ENCODE data around the gene MYH15. TPM values are rescaled to one million over a fixed set of nuclear protein-coding genes. Genes with fewer than 3 reads are reported as not detected.

The MYH15 gene
- total RNA-seq, 1 donor, result 0.36 TPM

DNA sequence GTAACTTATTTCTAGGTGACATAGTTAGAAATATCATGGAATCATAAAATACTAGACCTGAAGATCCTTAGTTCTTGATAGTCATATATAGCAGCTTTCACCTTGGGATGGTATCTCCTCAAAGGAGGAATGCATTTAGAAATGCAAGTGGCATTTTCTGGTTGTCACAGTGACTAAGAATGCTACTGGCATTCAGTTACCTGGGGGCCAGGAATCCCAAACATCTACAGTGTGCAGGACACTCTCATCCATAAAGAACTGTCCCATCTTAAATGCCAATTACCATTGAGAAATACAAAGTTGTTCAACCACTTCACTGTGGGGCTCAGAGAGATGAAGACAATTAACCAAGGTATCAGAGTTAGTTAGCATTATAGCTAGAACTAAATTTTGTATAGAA lies 36.7 kb downstream of the MYH15 start:
- no peaks in the 10 kb centered on the region for H3K36me3 ChIP-seq (ENCODE audit: insufficient read depth, low read length)
- H2AFZ ChIP-seq (ENCODE audit: low read length), result no peak overlapping the region
- H3K79me2 ChIP-seq (ENCODE audit: insufficient read depth, low read length), result no peaks in the 10 kb centered on the region
- H3K4me3 ChIP-seq (ENCODE audit: insufficient read depth, low read length), result no peak overlapping the region
- no peaks in the 10 kb centered on the region for H3K27me3 ChIP-seq (ENCODE audit: insufficient read depth, low read length)
- no peaks in the 10 kb centered on the region for H3K9me3 ChIP-seq (ENCODE audit: low read depth, low read length)
- H3K27ac ChIP-seq (ENCODE audit: low read depth, low read length), result no peak overlapping the region
- no peak overlapping the region for H3K4me2 ChIP-seq (ENCODE audit: insufficient read depth, low read length)
- TF ChIP-seq CTCF (IDR thresholded peaks at IDR 0.05; ENCODE audit: extremely low read depth, low read depth, low read length), result no peak
- no peak for DNase-seq (ENCODE audit: insufficient read length, low spot score, missing footprints)
- H3K4me1 ChIP-seq (ENCODE audit: insufficient read depth, low read length), result peaks cover 19% of the 10 kb centered on the region
- H4K20me1 ChIP-seq (ENCODE audit: insufficient read depth, low read length), result no peaks in the 10 kb centered on the region

- peaks cover 19% of the 10 kb centered on the region for H3K4me1 ChIP-seq (ENCODE audit: insufficient read depth, low read length)
- H3K36me3 ChIP-seq (ENCODE audit: insufficient read depth, low read length), result no peaks in the 10 kb centered on the region
- peak; percentile 77 for DNase-seq (ENCODE audit: insufficient read length, low spot score, missing footprints)
- no peaks in the 10 kb centered on the region for H3K27me3 ChIP-seq (ENCODE audit: insufficient read depth, low read length)
- peak overlapping the region; percentile 55 for H3K27ac ChIP-seq (ENCODE audit: low read depth, low read length)
- no peak overlapping the region for H2AFZ ChIP-seq (ENCODE audit: low read length)
- H3K4me2 ChIP-seq (ENCODE audit: insufficient read depth, low read length), result peak overlapping the region; percentile 67
- no peak for TF ChIP-seq CTCF (IDR thresholded peaks at IDR 0.05; ENCODE audit: extremely low read depth, low read depth, low read length)
- no peaks in the 10 kb centered on the region for H3K79me2 ChIP-seq (ENCODE audit: insufficient read depth, low read length)
- H3K9me3 ChIP-seq (ENCODE audit: low read depth, low read length), result no peaks in the 10 kb centered on the region
- H4K20me1 ChIP-seq (ENCODE audit: insufficient read depth, low read length), result no peaks in the 10 kb centered on the region
- H3K4me3 ChIP-seq (ENCODE audit: insufficient read depth, low read length), result peak overlapping the region; percentile 21
Observed at GRCh38 chr3:108472001-108472591, 38.3 kb downstream of the MYH15 start.

GRCh38 chr3:108471426-108471825 lies 39.0 kb downstream of the MYH15 start:
- Histone ChIP-seq H2AFZ (ENCODE audit: low read length) (peak overlapping the region; percentile 44), H3K79me2 (ENCODE audit: insufficient read depth, low read length) (no peaks in the 10 kb centered on the region), H3K36me3 (ENCODE audit: insufficient read depth, low read length) (no peaks in the 10 kb centered on the region), H3K4me1 (ENCODE audit: insufficient read depth, low read length) (peaks cover 19% of the 10 kb centered on the region), H3K27me3 (ENCODE audit: insufficient read depth, low read length) (no peaks in the 10 kb centered on the region), H3K4me2 (ENCODE audit: insufficient read depth, low read length) (peak overlapping the region; percentile 67), H3K4me3 (ENCODE audit: insufficient read depth, low read length) (no peak overlapping the region), H3K9me3 (ENCODE audit: low read depth, low read length) (no peaks in the 10 kb centered on the region), H4K20me1 (ENCODE audit: insufficient read depth, low read length) (no peaks in the 10 kb centered on the region), H3K27ac (ENCODE audit: low read depth, low read length) (peak overlapping the region; percentile 55)
- DNase-seq (ENCODE audit: insufficient read length, low spot score, missing footprints), result no peak
- TF ChIP-seq CTCF (IDR thresholded peaks at IDR 0.05; ENCODE audit: extremely low read depth, low read depth, low read length), result no peak

GRCh38 chr3:108469126-108469525 lies 41.3 kb downstream of the MYH15 start:
- no peaks in the 10 kb centered on the region for H4K20me1 ChIP-seq (ENCODE audit: insufficient read depth, low read length)
- H3K27ac ChIP-seq (ENCODE audit: low read depth, low read length), result no peak overlapping the region
- no peaks in the 10 kb centered on the region for H3K79me2 ChIP-seq (ENCODE audit: insufficient read depth, low read length)
- no peak overlapping the region for H3K4me2 ChIP-seq (ENCODE audit: insufficient read depth, low read length)
- H3K9me3 ChIP-seq (ENCODE audit: low read depth, low read length), result no peaks in the 10 kb centered on the region
- peaks cover 19% of the 10 kb centered on the region for H3K4me1 ChIP-seq (ENCODE audit: insufficient read depth, low read length)
- TF ChIP-seq CTCF (IDR thresholded peaks at IDR 0.05; ENCODE audit: extremely low read depth, low read depth, low read length), result no peak
- H3K4me3 ChIP-seq (ENCODE audit: insufficient read depth, low read length), result no peak overlapping the region
- no peak for DNase-seq (ENCODE audit: insufficient read length, low spot score, missing footprints)
- no peaks in the 10 kb centered on the region for H3K36me3 ChIP-seq (ENCODE audit: insufficient read depth, low read length)
- no peaks in the 10 kb centered on the region for H3K27me3 ChIP-seq (ENCODE audit: insufficient read depth, low read length)
- H2AFZ ChIP-seq (ENCODE audit: low read length), result no peak overlapping the region

All from osteoblast (primary cell).